ENCODE measurements around the gene OPCML.

Gene OPCML

GRCh38 chr11:133070791-133071190, 461.5 kb downstream of the OPCML start:
- H4K20me1 ChIP-seq (ENCODE audit: low read depth, low read length) = no peaks in the 10 kb centered on the region
- H3K27me3 ChIP-seq (ENCODE audit: low read length) = no peaks in the 10 kb centered on the region
- H3K9me2 ChIP-seq (replicated peaks; ENCODE audit: insufficient read depth, low read length) = no peaks in the 10 kb centered on the region
- H3K36me3 ChIP-seq (ENCODE audit: low read length) = no peaks in the 10 kb centered on the region
- H2AFZ ChIP-seq (ENCODE audit: low read depth, low read length, severe bottlenecking) = no peak overlapping the region
- no peak overlapping the region for H3K4me3 ChIP-seq (ENCODE audit: insufficient read depth, low read length, poor library complexity, severe bottlenecking)
- no peak overlapping the region for H3K4me2 ChIP-seq (ENCODE audit: low read depth, low read length, poor library complexity, severe bottlenecking)
- H3K9me3 ChIP-seq (ENCODE audit: insufficient read depth, low read length) = no peaks in the 10 kb centered on the region
- H3K79me2 ChIP-seq (ENCODE audit: insufficient read depth, low read length) = no peaks in the 10 kb centered on the region
- no peaks in the 10 kb centered on the region for H3F3A ChIP-seq (ENCODE audit: insufficient read depth)
- no peak overlapping the region for H3K9ac ChIP-seq (ENCODE audit: low read length)
- no peak overlapping the region for H3K27ac ChIP-seq (ENCODE audit: low read depth, low read length)
- TF ChIP-seq EZH2phosphoT487 (conservative IDR thresholded peaks at IDR 0.05; ENCODE audit: low read length) (no peak), CTCF (IDR thresholded peaks at IDR 0.05; ENCODE audit: insufficient read depth, low read length, poor library complexity, severe bottlenecking) (no peak)

- Histone ChIP-seq H3K27me3 (ENCODE audit: low read length) (no peaks in the 10 kb centered on the region), H3K4me3 (ENCODE audit: insufficient read depth, low read length, poor library complexity, severe bottlenecking) (no peak overlapping the region), H3K9me2 (replicated peaks; ENCODE audit: insufficient read depth, low read length) (no peaks in the 10 kb centered on the region), H3K27ac (ENCODE audit: low read depth, low read length) (no peak overlapping the region), H3K79me2 (ENCODE audit: insufficient read depth, low read length) (no peaks in the 10 kb centered on the region), H2AFZ (ENCODE audit: low read depth, low read length, severe bottlenecking) (no peak overlapping the region), H3K9ac (ENCODE audit: low read length) (no peak overlapping the region), H3K4me2 (ENCODE audit: low read depth, low read length, poor library complexity, severe bottlenecking) (no peak overlapping the region), H3K9me3 (ENCODE audit: insufficient read depth, low read length) (no peaks in the 10 kb centered on the region), H4K20me1 (ENCODE audit: low read depth, low read length) (no peaks in the 10 kb centered on the region), H3K36me3 (ENCODE audit: low read length) (no peaks in the 10 kb centered on the region), H3F3A (ENCODE audit: insufficient read depth) (no peaks in the 10 kb centered on the region)
- TF ChIP-seq CTCF (IDR thresholded peaks at IDR 0.05; ENCODE audit: insufficient read depth, low read length, poor library complexity, severe bottlenecking) = no peak
- TF ChIP-seq EZH2phosphoT487 (conservative IDR thresholded peaks at IDR 0.05; ENCODE audit: low read length) = no peak
Observed at GRCh38 chr11:133070021-133070713, 462.1 kb downstream of the OPCML start.

GRCh38 chr11:133065847-133066485, 466.3 kb downstream of the OPCML start:
- H3K27ac ChIP-seq (ENCODE audit: low read depth, low read length) = no peak overlapping the region
- no peaks in the 10 kb centered on the region for H3K9me3 ChIP-seq (ENCODE audit: insufficient read depth, low read length)
- no peak overlapping the region for H3K4me2 ChIP-seq (ENCODE audit: low read depth, low read length, poor library complexity, severe bottlenecking)
- H3K36me3 ChIP-seq (ENCODE audit: low read length) = no peaks in the 10 kb centered on the region
- no peak overlapping the region for H3K9ac ChIP-seq (ENCODE audit: low read length)
- TF ChIP-seq CTCF (IDR thresholded peaks at IDR 0.05; ENCODE audit: insufficient read depth, low read length, poor library complexity, severe bottlenecking) = no peak
- no peak overlapping the region for H2AFZ ChIP-seq (ENCODE audit: low read depth, low read length, severe bottlenecking)
- H4K20me1 ChIP-seq (ENCODE audit: low read depth, low read length) = no peaks in the 10 kb centered on the region
- no peaks in the 10 kb centered on the region for H3K79me2 ChIP-seq (ENCODE audit: insufficient read depth, low read length)
- H3F3A ChIP-seq (ENCODE audit: insufficient read depth) = no peaks in the 10 kb centered on the region
- no peak overlapping the region for H3K4me3 ChIP-seq (ENCODE audit: insufficient read depth, low read length, poor library complexity, severe bottlenecking)
- H3K27me3 ChIP-seq (ENCODE audit: low read length) = no peaks in the 10 kb centered on the region
- H3K9me2 ChIP-seq (replicated peaks; ENCODE audit: insufficient read depth, low read length) = no peaks in the 10 kb centered on the region
